ENCODE results near the gene AGPAT2. TPM values are rescaled to one million over a fixed set of nuclear protein-coding genes. Genes with fewer than 3 reads are reported as not detected.

The AGPAT2 gene
- total RNA-seq, 1 donor = 30.0 TPM

GRCh38 chr9:136645352-136645902, 41.8 kb downstream of the AGPAT2 start:
- Histone ChIP-seq H3K27me3 (ENCODE audit: insufficient read depth, low read length) (peaks cover 25% of the 10 kb centered on the region), H4K20me1 (ENCODE audit: insufficient read depth, low read length) (no peaks in the 10 kb centered on the region), H2AFZ (ENCODE audit: low read length) (no peak overlapping the region), H3K4me3 (ENCODE audit: insufficient read depth, low read length) (no peak overlapping the region), H3K27ac (ENCODE audit: low read depth, low read length) (no peak overlapping the region), H3K4me1 (ENCODE audit: insufficient read depth, low read length) (no peaks in the 10 kb centered on the region), H3K9me3 (ENCODE audit: low read depth, low read length) (no peaks in the 10 kb centered on the region), H3K4me2 (ENCODE audit: insufficient read depth, low read length) (no peak overlapping the region), H3K36me3 (ENCODE audit: insufficient read depth, low read length) (no peaks in the 10 kb centered on the region), H3K79me2 (ENCODE audit: insufficient read depth, low read length) (no peaks in the 10 kb centered on the region)
- no peak for DNase-seq (ENCODE audit: insufficient read length, low spot score, missing footprints)
- TF ChIP-seq, protein P1, sequence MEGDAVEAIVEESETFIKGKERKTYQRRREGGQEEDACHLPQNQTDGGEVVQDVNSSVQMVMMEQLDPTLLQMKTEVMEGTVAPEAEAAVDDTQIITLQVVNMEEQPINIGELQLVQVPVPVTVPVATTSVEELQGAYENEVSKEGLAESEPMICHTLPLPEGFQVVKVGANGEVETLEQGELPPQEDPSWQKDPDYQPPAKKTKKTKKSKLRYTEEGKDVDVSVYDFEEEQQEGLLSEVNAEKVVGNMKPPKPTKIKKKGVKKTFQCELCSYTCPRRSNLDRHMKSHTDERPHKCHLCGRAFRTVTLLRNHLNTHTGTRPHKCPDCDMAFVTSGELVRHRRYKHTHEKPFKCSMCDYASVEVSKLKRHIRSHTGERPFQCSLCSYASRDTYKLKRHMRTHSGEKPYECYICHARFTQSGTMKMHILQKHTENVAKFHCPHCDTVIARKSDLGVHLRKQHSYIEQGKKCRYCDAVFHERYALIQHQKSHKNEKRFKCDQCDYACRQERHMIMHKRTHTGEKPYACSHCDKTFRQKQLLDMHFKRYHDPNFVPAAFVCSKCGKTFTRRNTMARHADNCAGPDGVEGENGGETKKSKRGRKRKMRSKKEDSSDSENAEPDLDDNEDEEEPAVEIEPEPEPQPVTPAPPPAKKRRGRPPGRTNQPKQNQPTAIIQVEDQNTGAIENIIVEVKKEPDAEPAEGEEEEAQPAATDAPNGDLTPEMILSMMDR (IDR thresholded peaks at IDR 0.05; ENCODE audit: extremely low read depth, low read depth, low read length) = no peak

DNA sequence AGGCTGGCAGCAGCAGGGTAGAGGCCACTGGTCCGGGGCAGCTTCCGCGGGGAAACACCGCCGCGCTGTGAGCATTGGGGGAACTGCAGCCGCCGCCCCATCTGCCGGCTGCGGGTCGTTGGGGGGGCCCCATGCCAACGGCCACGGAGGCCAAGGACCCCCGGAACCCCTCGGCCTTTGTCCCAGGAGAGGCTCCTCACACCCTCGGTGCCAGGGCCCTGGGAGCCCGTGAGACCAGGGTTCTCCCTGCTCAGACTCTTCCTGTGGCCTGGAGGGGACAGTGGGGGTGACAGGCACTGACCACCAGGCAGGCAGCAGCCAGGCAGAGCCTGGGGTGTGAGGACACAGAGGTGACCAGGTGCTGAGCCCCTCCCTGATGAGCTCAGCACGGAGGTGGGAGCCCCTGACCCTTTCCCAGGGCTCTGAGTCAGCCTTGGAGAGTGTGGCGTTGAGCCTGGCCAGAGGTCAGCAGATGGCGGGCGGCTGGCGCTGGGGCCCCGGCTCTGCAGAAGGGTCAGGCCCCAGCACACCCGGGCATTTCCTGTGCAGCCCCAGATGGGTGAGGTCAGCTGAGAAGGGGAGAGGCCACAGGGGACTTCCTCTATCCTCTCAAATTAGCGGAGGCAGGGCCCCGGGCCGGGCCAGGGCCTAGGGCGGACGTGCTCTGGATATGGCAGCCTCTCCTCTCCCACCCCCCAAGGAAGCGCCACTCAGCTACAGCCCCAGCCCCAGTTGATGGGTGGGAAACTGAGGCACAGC, 42.5 kb downstream of the AGPAT2 start:
- H3K27me3 ChIP-seq (ENCODE audit: insufficient read depth, low read length) = peaks cover 31% of the 10 kb centered on the region
- no peaks in the 10 kb centered on the region for H3K79me2 ChIP-seq (ENCODE audit: insufficient read depth, low read length)
- H3K27ac ChIP-seq (ENCODE audit: low read depth, low read length) = no peak overlapping the region
- H3K4me3 ChIP-seq (ENCODE audit: insufficient read depth, low read length) = no peak overlapping the region
- no peaks in the 10 kb centered on the region for H4K20me1 ChIP-seq (ENCODE audit: insufficient read depth, low read length)
- H3K36me3 ChIP-seq (ENCODE audit: insufficient read depth, low read length) = no peaks in the 10 kb centered on the region
- no peak overlapping the region for H3K4me2 ChIP-seq (ENCODE audit: insufficient read depth, low read length)
- H3K4me1 ChIP-seq (ENCODE audit: insufficient read depth, low read length) = no peaks in the 10 kb centered on the region
- peak overlapping the region; percentile 72 for H2AFZ ChIP-seq (ENCODE audit: low read length)
- H3K9me3 ChIP-seq (ENCODE audit: low read depth, low read length) = no peaks in the 10 kb centered on the region
- TF ChIP-seq, protein P1 (IDR thresholded peaks at IDR 0.05; ENCODE audit: extremely low read depth, low read depth, low read length) = peak; percentile 70
- peak; percentile 97 for DNase-seq (ENCODE audit: insufficient read length, low spot score, missing footprints)

DNA sequence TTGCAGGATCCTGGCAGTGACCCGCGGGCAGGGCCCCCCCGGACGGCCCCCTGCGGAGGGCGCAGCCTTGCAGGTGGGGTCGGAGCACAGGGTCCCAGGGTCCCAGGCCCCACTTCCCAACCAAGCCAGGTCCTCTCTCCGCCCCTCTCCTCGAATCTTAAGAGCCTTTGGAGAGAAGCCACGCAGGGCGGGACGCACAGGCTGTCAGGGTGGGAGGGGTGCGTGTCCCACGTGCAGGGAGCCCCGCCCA, 43.0 kb downstream of the AGPAT2 start:
- no peaks in the 10 kb centered on the region for H3K4me1 ChIP-seq (ENCODE audit: insufficient read depth, low read length)
- H3K4me2 ChIP-seq (ENCODE audit: insufficient read depth, low read length) = no peak overlapping the region
- H3K27ac ChIP-seq (ENCODE audit: low read depth, low read length) = no peak overlapping the region
- no peak overlapping the region for H3K4me3 ChIP-seq (ENCODE audit: insufficient read depth, low read length)
- H2AFZ ChIP-seq (ENCODE audit: low read length) = no peak overlapping the region
- H3K79me2 ChIP-seq (ENCODE audit: insufficient read depth, low read length) = no peaks in the 10 kb centered on the region
- DNase-seq (ENCODE audit: insufficient read length, low spot score, missing footprints) = no peak
- no peaks in the 10 kb centered on the region for H4K20me1 ChIP-seq (ENCODE audit: insufficient read depth, low read length)
- TF ChIP-seq, protein P1 (IDR thresholded peaks at IDR 0.05; ENCODE audit: extremely low read depth, low read depth, low read length) = no peak
- H3K27me3 ChIP-seq (ENCODE audit: insufficient read depth, low read length) = peaks cover 32% of the 10 kb centered on the region
- no peaks in the 10 kb centered on the region for H3K36me3 ChIP-seq (ENCODE audit: insufficient read depth, low read length)
- H3K9me3 ChIP-seq (ENCODE audit: low read depth, low read length) = no peaks in the 10 kb centered on the region

DNA sequence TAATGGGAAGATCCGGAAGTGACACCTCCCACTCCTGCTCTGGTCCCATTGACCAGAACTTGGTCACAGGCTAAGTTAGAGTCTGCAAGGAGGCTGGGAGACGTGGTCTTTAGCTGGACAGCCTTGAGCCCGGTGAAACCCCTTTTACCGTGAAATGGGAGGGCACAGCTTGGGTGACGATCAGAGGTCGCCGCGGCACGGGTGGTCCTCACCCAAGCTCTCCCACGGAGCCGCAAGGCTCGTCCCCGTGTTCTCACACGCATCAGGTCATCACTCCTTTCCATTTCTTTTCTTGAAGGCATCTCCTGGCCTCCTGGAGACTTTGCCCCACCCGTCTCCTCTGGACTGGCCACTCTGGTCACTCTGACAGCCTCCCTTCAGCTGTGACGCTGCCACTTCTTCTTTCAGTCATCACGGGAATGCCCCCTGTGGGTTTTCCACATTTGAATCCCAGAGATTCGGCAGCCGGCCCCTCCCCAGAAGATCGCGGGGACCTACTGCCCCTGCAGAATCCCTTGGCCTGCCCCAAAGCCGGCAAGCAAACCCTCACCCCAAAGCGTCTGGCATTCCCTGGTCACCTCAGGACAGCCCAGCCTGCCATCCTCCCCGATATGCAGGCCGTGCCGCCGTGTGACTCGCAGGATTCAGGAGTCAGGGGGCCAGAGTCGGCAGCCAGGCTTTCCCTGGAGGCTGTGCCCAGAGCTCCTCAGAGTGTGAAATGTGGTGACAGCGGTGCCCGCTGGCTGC, 43.5 kb downstream of the AGPAT2 start:
- Histone ChIP-seq H3K9me3 (ENCODE audit: low read depth, low read length) (no peaks in the 10 kb centered on the region), H3K4me1 (ENCODE audit: insufficient read depth, low read length) (no peaks in the 10 kb centered on the region), H3K27me3 (ENCODE audit: insufficient read depth, low read length) (peaks cover 32% of the 10 kb centered on the region), H3K79me2 (ENCODE audit: insufficient read depth, low read length) (no peaks in the 10 kb centered on the region), H3K36me3 (ENCODE audit: insufficient read depth, low read length) (no peaks in the 10 kb centered on the region), H2AFZ (ENCODE audit: low read length) (no peak overlapping the region), H3K4me3 (ENCODE audit: insufficient read depth, low read length) (no peak overlapping the region), H3K27ac (ENCODE audit: low read depth, low read length) (no peak overlapping the region), H4K20me1 (ENCODE audit: insufficient read depth, low read length) (no peaks in the 10 kb centered on the region), H3K4me2 (ENCODE audit: insufficient read depth, low read length) (no peak overlapping the region)
- TF ChIP-seq, protein P1 (IDR thresholded peaks at IDR 0.05; ENCODE audit: extremely low read depth, low read depth, low read length) = no peak
- no peak for DNase-seq (ENCODE audit: insufficient read length, low spot score, missing footprints)
